ENCODE measurements around the gene ALS2.

GRCh38 chr2:201746551-201746950 is 34.2 kb downstream of the ALS2 start:
- TF ChIP-seq CTCF (IDR thresholded peaks at IDR 0.05) (no peak), EZH2 (IDR thresholded peaks at IDR 0.05; ENCODE audit: borderline replicate concordance, insufficient read depth, low read depth, low read length, poor library complexity, severe bottlenecking) (no peak)

All from B cell (primary cell).